ENCODE results near the gene STPG4.
"Not testable (repeated sequence)": the region's sequence is repeated elsewhere in the genome, so short reads cannot be mapped to it uniquely, and the experiment has no call there.

The STPG4 gene

DNA sequence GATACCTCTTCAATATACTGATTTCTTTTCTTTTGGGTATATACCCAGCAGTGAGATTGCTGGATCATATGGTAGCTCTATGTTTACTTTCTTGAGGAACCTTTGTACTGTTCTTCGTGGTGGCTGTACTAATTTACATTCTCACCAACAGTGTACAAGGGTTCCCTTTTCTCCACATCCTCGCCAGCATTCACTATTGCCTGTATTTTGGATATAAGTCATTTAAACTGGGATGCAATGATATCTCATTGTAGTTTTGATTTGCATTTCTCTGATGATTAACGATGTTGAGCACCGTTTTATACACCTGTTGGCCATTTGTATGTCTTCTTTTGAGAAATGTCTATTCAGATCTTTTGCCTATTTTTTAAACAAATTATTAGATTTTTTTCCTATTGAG lies 30.4 kb downstream of the STPG4 start:
- not testable (repeated sequence) for DNase-seq

DNA sequence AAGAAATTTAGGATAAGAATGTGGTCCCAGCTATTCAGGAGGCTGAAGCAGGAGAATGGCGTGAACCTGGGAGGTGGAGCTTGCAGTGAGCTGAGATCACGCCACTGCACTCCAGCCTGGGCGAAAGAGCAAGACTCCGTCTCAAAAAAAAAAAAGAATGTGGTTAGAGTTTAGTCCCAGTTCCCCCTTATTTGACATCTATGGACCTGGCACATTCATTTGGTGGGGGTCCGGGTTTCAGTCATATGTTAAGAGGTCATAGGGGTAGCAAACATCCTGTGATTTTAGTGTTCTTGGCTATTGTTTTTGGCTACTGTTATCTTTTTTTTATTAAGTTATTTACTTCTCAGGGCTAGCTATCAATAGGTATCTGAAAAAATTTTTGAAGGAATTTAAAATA lies 34.7 kb downstream of the STPG4 start:
- not testable (repeated sequence) for DNase-seq

DNA sequence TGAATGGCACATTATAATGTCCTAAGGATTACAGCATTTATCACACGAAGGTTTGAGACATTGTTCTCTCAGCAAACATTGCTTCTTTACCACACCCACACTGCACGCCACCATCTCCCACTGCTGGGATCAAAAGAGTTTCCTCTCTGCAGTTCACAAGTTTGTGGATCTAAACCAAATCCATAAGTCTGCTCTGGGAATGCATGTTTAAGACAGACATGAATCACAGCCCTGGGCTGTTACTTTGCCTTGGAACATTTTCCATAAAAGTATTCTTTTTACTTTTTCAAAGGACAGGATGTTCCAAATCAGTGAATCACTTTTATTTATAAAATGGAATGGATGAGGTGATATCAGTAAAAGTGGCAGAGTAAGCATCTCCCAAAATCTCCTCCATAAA lies 36.1 kb downstream of the STPG4 start:
- no peak for DNase-seq

DNA sequence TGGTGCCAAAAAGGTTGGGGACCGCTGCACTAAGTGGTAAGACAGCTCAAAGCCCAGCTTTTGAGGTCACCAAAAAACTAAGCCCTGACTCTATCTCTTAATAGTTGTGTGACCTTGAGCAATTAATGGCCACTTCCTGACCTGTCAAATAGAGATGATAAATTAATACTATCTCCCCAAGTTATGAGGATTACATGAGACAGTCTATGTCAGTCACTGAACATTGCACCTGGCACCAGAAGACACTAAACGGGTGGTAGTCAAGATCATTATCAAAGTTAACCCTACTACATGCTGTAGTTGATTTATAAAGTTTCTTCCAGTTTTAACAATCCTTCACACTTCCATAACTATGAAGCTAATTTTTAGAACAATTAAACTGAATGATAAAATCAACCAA lies 36.5 kb downstream of the STPG4 start:
- no peak for DNase-seq

DNA sequence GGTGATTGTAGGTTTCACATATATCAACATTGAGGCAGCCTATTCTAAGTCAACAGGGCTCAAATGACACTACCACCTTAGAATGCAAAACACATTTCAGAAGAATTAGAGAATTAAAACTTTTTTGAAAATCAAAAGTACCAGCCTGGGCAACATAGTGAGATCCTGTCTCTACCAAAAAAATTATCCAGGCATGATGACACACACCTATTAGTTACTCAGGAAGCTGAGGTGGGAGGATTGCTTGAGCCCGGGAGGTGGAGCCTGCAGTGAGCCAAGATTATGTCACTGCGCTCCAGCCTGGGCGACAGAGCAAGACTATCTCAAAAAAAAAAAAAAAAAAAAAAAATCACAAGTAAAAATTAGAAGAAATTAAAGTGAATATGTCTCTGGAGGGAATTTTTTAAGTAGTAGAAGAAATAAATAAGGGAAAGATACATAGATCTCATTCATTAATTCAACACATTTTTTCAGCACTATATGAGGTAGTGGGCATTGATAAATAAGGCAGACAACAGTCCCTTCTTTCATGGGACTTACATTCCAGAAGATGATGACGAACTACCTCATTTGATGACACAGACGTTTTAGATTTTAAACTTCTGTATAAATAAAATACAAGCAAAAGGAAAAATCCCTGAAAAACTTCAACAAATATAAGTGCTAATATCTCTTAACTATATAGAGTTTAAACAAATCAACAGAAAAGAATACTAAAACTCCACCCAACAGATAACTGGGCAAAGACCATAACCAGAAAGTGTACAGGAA lies 42.3 kb downstream of the STPG4 start:
- no peak for DNase-seq

DNA sequence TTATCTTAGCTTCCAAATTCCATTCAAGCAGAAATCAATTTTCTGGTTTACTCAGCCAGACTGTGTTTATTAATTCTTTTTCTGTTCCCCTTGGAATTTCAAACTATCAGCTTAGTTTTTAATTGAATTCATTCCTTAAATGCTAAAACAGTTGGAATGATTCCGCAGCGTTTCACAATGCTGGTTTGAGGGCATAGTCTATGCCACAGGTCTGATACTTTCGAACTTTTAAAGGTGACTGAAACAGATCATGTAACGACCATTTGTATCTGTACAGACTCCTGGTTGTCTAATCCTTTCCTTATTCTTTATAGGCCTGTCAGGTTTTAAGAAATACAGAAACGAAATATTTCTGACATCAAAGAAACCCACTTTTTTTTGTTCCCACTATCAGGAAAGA lies 45.4 kb downstream of the STPG4 start:
- DNase-seq = no peak

DNA sequence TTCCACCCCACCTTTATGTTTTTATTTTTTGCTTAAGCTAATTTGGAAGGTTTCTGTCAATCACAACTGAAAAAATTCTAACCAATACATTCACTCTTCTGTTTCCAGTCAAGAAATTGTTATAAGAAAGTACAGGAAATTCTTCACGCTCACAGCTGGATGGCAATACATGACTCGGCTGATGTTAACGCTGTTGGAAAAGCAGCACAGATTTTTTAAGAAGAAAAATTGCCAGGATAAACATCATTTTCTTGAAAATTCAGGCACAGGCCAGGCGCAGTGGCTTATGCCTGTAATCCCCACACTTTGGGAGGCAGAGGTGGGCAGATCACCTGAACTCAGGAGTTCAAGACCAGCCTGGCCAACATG lies 46.1 kb downstream of the STPG4 start:
- DNase-seq = no peak

DNA sequence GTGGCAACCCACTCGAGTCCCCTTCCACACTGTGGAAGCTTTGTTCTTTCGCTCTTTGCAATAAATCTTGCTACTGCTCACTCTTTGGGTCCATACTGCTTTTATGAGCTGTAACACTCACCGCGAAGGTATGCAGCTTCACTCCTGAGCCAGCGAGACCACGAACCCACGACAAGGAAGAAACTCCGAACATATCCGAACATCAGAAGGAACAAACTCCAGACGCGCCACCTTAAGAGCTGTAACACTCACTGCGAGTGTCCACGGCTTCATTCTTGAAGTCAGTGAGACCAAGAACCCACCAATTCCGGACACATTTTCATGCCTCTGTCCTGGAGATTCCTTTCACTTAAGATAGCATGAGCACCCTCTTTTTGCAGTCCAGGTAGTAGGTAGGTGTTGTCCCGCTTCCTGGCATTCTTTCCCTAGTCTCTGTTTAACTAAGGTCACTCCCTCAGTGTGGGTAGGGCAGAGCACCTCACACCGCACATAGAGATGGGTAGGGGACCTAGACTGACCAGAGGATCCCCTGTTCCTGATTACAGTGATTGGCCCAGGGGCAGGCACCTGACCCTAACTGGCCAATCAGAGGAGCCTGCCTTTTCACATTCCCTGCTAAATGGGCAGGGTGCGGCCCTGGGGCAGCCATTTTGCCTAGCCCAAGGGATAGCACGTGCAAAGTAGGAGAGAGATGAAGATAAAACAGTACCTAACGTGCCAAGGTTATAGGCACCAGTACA lies 46.7 kb downstream of the STPG4 start:
- DNase-seq = not testable (repeated sequence)

DNA sequence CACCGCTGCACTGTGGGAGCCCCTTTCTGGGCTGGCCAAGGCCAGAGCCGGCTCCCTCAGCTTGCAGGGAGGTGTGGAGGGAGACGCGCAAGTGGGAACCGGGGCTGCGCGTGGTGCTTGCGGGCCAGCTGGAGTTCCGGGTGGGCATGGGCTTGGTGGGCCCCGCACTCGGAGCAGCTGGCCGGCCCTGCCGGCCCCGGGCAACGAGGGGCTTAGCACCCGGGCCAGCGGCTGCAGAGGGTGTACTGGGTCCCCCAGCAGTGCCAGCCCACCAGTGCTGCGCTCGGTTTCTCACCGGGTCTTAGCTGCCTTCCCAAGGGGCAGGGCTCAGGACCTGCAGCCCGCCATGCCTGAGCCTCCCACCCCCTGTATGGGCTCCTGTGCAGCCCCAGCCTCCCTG lies 47.9 kb downstream of the STPG4 start:
- DNase-seq = not testable (repeated sequence)

DNA sequence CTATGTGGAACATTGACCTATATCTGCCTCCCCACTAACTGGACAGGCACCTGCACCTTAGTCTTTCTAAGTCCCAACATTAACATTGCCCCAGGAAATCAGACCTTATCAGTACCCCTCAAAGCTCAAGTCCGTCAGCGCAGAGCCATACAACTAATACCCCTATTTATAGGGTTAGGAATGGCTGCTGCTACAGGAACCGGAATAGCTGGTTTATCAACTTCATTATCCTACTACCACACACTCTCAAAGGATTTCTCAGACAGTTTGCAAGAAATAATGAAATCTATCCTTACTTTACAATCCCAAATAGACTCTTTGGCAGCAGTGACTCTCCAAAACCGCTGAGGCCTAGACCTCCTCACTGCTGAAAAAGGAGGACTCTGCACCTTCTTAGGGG lies 48.9 kb downstream of the STPG4 start:
- DNase-seq = not testable (repeated sequence)

DNA sequence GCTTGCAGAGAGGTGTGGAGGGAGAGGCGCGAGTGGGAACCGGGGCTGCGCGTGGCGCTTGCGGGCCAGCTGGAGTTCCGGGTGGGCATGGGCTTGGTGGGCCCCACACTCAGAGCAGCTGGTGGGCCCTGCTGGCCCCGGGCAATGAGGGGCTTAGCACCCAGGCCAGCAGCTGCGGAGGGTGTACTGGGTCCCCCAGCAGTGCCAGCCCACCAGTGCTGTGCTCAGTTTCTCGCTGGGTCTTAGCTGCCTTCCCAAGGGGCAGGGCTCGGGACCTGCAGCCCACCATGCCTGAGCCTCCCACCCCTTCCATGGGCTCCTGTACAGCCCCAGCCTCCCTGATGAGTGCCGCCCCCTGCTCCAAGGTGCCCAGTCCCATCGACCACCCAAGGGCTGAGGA lies 55.4 kb downstream of the STPG4 start:
- DNase-seq = not testable (repeated sequence)

DNA sequence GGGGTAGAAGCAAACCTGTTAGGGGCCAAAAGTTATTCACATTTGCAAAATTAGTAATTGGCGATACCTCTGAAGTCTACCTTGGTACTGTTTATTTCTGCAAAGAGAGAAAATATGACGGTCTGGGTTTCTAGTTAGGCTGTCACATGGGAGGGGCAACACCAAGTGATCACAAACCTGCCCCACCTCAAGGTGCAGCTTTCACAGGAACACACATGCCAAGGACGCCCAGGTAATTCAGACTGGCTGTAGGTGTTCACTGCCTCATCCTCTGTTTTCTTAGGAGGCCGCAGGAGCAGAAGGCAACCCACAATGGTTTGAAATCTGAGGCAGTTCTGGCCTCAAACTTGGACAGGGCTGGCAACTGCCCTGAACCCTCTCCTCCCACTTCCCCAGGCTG lies 56.2 kb downstream of the STPG4 start:
- DNase-seq = no peak

DNA sequence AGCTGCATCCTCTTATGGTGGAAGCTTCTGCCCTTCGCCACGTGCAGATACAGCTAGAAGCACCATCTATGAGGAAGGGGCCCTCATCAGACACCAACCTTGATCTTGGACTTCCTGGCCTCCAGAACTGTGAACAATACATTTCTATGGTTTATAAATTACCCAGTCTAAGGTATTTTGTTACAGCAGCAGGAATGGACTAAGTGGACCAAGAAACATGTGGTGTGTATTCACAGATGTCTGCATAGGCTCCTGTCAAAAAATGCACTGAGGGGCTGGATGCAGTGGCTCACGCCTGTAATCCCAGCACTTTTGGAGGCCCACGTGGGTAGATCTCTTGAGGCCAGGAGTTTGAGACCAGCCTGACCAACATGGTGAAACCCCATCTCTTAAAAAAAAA lies 57.5 kb downstream of the STPG4 start:
- DNase-seq = no peak

DNA sequence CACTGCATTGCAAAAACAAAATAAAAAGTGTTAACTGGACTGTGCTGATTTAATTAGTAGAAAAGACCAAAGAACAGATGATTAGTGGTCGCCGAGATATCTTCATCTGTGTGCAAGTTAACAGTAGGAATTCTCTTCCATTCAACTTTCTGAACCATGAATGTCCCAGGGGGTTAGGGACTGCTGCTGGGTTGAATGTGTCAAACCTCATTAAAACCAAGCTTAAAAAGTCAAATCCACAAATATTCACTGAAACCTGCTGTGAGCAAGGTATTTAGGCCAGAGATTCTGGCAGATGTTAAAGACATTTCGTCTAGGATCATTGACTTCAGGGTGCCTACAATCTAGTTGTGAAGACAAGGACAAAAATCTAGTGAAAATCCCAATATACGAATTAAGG lies 58.7 kb downstream of the STPG4 start:
- no peak for DNase-seq

DNA sequence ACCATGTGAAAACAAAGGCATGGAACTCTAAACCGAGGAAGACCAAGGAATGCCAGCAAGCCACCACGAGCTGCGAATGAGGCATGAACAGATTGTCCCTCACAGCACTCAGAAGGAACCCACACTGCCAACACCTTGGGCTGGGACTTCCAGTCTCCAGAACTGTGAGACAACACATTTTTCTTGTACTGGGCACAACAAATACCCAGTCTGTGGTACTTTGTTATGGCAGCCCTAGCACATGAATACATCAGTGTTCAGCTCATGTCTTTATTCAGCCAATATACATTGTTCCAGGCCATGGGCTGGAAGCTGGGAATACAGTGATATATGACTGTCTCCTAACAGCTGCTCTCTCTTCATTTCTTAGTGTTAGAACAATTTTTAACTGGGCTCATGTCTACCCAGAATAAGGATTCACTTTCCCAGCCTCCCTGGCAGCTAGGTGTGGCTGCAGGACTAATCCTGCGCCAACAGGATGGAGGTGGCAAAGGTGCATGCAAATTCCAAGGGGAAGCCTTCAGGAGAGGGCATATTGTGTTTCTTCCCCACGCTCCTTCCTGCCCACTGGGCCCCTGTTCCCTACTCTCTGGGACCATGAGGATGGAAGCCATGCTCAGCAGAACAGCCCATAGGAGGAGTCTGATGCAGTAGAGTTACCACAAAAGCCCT lies 59.6 kb downstream of the STPG4 start:
- no peak for DNase-seq

DNA sequence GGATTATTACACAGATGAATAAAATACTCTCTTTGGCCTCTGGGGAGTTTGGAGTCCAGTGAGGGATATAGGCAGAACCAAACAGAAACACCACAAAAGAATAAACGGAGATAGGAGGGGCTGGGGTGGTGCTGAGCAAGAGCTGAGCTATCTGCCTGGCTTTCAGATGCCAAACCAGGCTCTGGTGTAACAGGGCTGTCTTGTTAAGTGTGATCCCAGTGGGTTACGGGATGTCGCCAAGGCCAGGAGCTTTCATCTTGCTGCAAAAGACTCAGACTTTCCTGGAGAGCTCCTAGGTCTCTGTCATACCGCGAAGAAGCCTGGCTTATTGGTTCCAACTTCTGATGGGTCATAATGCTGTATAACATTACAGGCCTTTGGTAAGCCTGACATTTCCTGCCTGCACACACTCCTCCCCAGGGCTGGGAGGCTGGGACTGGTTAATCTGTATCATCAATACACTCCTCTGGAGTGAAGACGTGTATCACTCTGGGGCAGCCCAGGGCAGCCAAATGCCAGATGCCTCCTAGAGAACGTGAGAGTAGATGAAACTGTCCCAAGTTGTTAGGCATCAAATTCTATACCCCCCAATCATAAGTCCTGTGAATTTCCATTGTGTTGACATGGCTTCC lies 60.5 kb downstream of the STPG4 start:
- DNase-seq = no peak

DNA sequence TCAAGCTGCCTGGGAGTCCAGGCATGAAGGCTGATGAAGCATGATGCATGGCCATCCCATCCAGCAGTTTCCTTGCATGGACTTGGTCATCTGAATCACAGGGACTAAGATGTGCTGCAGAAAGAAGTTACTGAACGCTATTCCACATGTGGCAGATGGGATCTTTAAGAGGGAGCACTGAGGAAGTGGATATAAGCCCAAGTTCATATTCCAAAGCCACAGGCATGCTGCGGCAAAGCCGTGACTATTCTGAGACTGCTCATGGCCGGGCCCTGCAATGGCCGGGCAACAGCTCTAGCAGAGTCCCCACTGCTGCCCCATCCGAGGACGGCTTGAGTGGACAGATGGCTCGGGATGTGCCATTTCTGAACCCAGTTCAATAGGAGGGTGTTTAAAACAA lies 61.5 kb downstream of the STPG4 start:
- DNase-seq = no peak

DNA sequence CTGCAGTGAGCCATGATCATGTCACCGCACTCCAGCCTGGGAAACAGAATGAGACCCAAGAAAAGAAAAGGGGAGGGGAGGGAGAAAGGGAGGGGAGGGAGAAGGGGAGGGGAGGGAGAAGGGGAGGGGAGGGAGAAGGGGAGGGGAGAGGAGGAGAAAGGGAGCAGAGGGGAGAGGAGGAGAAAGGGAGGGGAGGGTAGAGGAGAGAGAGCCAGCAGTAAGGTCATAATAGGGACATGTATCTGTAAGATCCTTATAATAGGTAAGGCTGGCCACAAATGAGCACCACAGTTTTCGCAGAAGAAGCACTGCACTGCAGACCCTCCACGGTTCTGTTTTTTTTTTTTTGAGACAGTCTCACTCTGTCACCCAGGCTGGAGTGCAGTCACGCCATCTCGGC lies 62.6 kb downstream of the STPG4 start:
- no peak for DNase-seq

DNA sequence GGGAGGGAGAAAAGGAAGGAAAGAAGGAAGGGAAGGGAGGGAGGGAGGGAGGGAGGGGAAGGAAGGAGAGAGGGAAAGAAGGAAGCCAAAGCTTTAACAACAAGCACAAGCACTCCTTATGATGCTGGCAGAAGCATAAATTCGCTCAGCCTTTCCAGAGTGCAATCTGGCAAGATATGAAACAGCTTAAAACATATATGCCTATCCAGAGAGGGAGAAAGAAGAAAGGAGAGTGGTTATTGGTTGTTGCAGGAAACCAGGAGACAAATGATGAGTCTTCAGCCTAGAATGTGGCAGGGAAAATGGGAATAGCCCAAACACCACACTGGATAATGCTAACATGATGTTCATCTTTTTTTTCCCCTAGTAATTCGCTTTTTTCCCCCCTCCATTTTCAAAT lies 64.0 kb downstream of the STPG4 start:
- no peak for DNase-seq

DNA sequence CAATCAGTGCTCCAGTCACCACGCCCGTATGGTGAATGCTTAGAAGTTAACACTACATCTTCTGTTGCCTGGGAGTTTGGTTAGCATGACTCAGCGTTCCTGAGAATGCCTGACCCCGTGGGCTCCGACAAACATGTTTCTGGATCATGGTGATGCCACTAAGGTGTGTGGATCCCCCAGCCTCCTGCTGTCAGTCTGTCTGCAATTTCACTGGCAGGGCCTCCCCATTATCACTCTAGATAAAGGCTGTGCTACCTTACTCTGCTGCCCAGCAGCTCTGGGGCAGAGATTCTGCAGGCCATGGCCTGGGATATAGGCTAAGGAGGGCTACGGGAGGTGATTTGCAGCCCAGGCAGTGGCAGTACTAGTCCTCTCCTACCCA lies 66.0 kb downstream of the STPG4 start:
- DNase-seq = no peak

DNA sequence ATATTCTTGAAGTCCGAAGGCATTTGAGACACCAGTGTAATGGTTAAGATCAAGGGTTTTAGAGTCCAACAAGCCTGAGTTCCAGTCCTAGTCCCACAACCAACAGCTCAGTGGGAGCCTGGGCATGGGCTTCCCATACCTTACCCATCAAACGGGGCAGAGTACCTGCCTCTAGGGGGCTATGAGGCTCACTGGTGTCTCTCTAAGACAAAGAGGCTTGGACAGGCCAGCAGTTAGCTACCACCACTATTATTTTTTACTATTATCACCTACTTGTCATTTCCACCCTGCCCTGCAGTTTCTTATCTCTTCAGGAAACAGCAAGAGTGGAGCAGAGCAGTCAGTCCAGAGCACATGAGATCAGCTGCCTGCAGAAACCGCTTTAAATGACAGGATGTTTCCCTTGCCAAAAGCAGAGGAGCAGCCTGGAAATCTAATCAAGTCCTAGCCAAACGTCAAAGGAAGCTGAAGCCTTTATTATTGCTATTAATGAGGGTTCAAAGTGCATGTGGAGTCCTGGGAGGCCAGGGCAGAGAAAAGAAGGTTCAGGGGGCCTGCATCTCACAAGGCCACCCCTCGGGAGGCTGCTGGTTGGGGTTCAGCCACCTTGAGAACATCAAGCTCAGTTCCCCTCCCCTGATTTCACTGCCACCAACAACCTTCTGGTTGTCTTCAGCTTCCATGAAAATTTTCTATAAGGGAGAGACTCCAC lies 66.6 kb downstream of the STPG4 start:
- DNase-seq = no peak

DNA sequence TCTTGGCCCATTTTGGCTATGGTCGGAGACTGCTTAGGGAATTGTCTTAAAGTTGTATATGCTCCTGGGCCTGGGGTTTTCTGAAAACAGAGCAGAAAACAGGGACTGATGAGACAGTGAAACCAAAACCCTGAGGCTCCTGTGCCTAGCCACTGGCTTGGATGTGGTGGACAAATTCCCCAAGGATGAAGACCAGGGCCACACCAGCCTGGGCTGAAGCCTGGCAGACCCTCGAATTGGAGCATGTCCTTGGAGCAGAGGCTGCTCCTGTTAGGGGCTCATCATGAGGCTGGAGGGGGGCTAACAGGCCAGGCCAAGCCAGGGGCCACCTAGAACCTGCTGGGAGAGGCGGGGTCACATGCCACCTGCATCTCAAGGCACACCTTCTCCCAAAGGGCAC lies 68.1 kb downstream of the STPG4 start:
- DNase-seq = no peak

DNA sequence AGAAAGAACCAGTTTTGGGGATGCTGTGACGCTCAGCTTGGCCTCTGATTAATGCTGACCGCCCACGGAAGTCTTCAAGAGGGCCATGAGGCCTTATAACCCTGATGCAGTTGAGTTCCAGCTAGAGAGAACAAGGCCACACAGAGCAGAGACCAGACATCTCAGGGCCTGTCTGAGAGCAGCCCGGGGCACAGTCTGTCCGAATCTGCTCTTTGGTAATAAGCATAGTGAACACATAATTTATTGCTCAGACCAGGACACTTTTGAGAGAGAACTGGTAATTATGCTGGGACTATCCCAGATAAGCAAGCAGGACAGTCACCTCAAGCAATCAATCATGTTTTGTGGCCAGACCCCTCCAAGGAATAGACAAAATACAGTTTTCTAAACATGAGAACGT lies 68.5 kb downstream of the STPG4 start:
- DNase-seq = no peak

All from NCI-H1694 treated with DMSO at 0.1 percent for 48 hours (cell line).